ENCODE results near the gene SMARCD1.

- TF ChIP-seq CTCF (IDR thresholded peaks at IDR 0.05) = no peak
- no peak for TF ChIP-seq POLR2AphosphoS5 (IDR thresholded peaks at IDR 0.05; ENCODE audit: low read depth, low read length)
- TF ChIP-seq SIN3A (IDR thresholded peaks at IDR 0.05; ENCODE audit: borderline replicate concordance, insufficient read depth, low read depth, low read length) = no peak
- no peak for TF ChIP-seq TCF7L2 (IDR thresholded peaks at IDR 0.05; ENCODE audit: low read depth, low read length)
Measured at GRCh38 chr12:50081096-50081808, 3.9 kb upstream of the SMARCD1 start.

Measured in Panc1 (cell line).